Panc1 (cell line): ENCODE measurements around the gene NFATC2. TPM values are rescaled to one million over a fixed set of nuclear protein-coding genes. Genes with fewer than 3 reads are reported as not detected.

Experiments
- ATAC-seq: fragments of 200-7000 bp; cut with Tn5 transposase; 2 replicates; pipeline ENCODE4 v1.9.1; 2020; ENCODE audit warnings: mild to moderate bottlenecking, moderate library complexity
- BruUV-seq: library from RNA; stranded (reverse); fragments of 400-500 nt; replicated peaks from 2 replicates; lab custom pipeline; 2021; lab: Mats Ljungman, UMichigan
- CTCF ChIA-PET: fragments of 300-600 bp; sonication (Branson Sonifier 250); formaldehyde crosslinking; loops from one replicate; lab custom pipeline; 2022; ENCODE audit warnings: antibody characterized with exemption; lab: Charles Lee
- POLR2A ChIA-PET: fragments of 300-600 bp; sonication (Branson Sonifier 250); formaldehyde crosslinking; loops from one replicate; lab custom pipeline; 2022; ENCODE audit warnings: antibody characterized with exemption; lab: Charles Lee
- DNase-seq: peaks from one replicate; pipeline ENCODE4 v3.0.0-alpha.2; 2010; ENCODE audit warnings: low read depth, low spot score
- H3K27ac ChIP-seq: 2 replicates; pipeline ENCODE4 v1.5.1; 2011; ENCODE audit warnings: mild to moderate bottlenecking, low read length, inconsistent platforms
- H3K27me3 ChIP-seq: fragments of 200-500 bp; sonication (Bioruptor generic); 2 replicates; pipeline ENCODE4 v1.6.0; 2014; ENCODE audit warnings: low read length, inconsistent platforms; ENCODE audit not compliant: control insufficient read depth, insufficient read depth
- H3K36me3 ChIP-seq: fragments of 200-500 bp; sonication (Bioruptor generic); 2 replicates; pipeline ENCODE4 v1.5.1; 2014; ENCODE audit warnings: inconsistent platforms, mild to moderate bottlenecking, low read length, moderate library complexity; ENCODE audit not compliant: control insufficient read depth, insufficient read depth
- H3K4me1 ChIP-seq: 2 replicates; pipeline ENCODE4 v1.5.1; 2011; ENCODE audit warnings: inconsistent platforms, mild to moderate bottlenecking, low read length, moderate library complexity; ENCODE audit not compliant: control insufficient read depth, insufficient read depth
- H3K4me3 ChIP-seq, 2 experiments: 2 replicates each; pipeline ENCODE4 v1.5.1; 2011 to 2012; ENCODE audit warnings: low read depth in 2 of 2, low read length in 2 of 2, mild to moderate bottlenecking in 2 of 2, inconsistent platforms in 1 of 2, moderate library complexity in 1 of 2
- H3K9me3 ChIP-seq: fragments of 200-500 bp; sonication (Bioruptor generic); 2 replicates; pipeline ENCODE4 v1.5.1; 2014; ENCODE audit warnings: low read depth, mild to moderate bottlenecking, inconsistent platforms, low read length, moderate library complexity; ENCODE audit not compliant: control insufficient read depth, insufficient read depth
- CTCF ChIP-seq: fragments of 450-650 bp; IDR thresholded peaks from 2 replicates; pipeline ENCODE4 v1.5.1; 2017; ENCODE audit warnings: mild to moderate bottlenecking
- POLR2AphosphoS5 ChIP-seq: IDR thresholded peaks from 2 replicates; pipeline ENCODE4 v1.6.1; 2012; ENCODE audit warnings: mild to moderate bottlenecking, low read depth, low read length, moderate library complexity
- REST ChIP-seq, 2 experiments: IDR thresholded peaks; 2 replicates each; pipeline ENCODE4 v1.6.1; 2011 to 2012; ENCODE audit warnings: low read depth in 2 of 2, control low read depth in 1 of 2, low read length in 1 of 2, mild to moderate bottlenecking in 1 of 2, moderate library complexity in 1 of 2; ENCODE audit not compliant: insufficient read depth in 1 of 2
- SIN3A ChIP-seq: IDR thresholded peaks from 2 replicates; pipeline ENCODE4 v1.6.1; 2012; ENCODE audit warnings: low read depth, mild to moderate bottlenecking, low read length, moderate library complexity, borderline replicate concordance; ENCODE audit not compliant: insufficient read depth
- TCF7L2 ChIP-seq: IDR thresholded peaks from 2 replicates; pipeline ENCODE4 v1.6.1; 2011; ENCODE audit warnings: mild to moderate bottlenecking, low read depth, low read length, inconsistent platforms
- in situ Hi-C: cut with HindIII; loops from 2 replicates; pipeline ENCODE4 v1.10.0; 2016; ENCODE audit warnings: low sequenced_read_pairs, low pct_unique_long_range_greater_than_20kb
- intact Hi-C: fragments of 100-400 bp; cut with micrococcal nuclease; formaldehyde crosslinking; loops from one replicate; pipeline ENCODE4 v1.10.0; 2022; ENCODE audit not compliant: unreplicated experiment
- total RNA-seq: library from RNA; stranded (reverse); gene quantifications from one replicate; pipeline ENCODE4 v1.2.1, GENCODE V29; 2021; ENCODE audit not compliant: unreplicated experiment

The NFATC2 gene
- total RNA-seq, 1 experiment from 2014 or later: 10.6 TPM

- ATAC-seq (no peak), DNase-seq (no peak)
- in situ Hi-C loops (no loop called here), intact Hi-C loops (no loop called here)
- no peak overlapping the region for H3K4me3 ChIP-seq
- H3K4me1 ChIP-seq: no peaks in the 10 kb centered on the region
- BruUV-seq: no TSS peak
- TF ChIP-seq TCF7L2: no peak
- TF ChIP-seq REST (IDR thresholded peaks at IDR 0.05; ENCODE audit: insufficient read depth in 1 of 2, low read depth in 2 of 2, low read length in 1 of 2): no peak
- TF ChIP-seq SIN3A: no peak
- POLR2A ChIA-PET: interaction anchor here (0.6 kb wide), 1 partner anchor 72 kb away, joined by 4 read pairs; no protein-coding TSS in a partner anchor
- CTCF ChIA-PET: no interaction called here
- no peaks in the 10 kb centered on the region for H3K36me3 ChIP-seq
- no peak overlapping the region for H3K27ac ChIP-seq
- no peaks in the 10 kb centered on the region for H3K27me3 ChIP-seq
- no peaks in the 10 kb centered on the region for H3K9me3 ChIP-seq
Measured at GRCh38 chr20:51401496-51401895, 141.0 kb downstream of the NFATC2 start.

- BruUV-seq: no TSS peak
- H3K4me3 ChIP-seq: no peak overlapping the region
- in situ Hi-C loops (no loop called here), intact Hi-C loops (no loop called here)
- TF ChIP-seq CTCF (no peak), SIN3A (no peak), TCF7L2 (no peak), POLR2AphosphoS5 (no peak)
- ChIA-PET POLR2A (no interaction called here), CTCF (no interaction called here)
- H3K27me3 ChIP-seq: no peaks in the 10 kb centered on the region
- ATAC-seq: no peak
- H3K4me1 ChIP-seq: no peaks in the 10 kb centered on the region
- no peak for DNase-seq
- H3K9me3 ChIP-seq: no peaks in the 10 kb centered on the region
- H3K27ac ChIP-seq: no peak overlapping the region
- H3K36me3 ChIP-seq: no peaks in the 10 kb centered on the region
Measured at GRCh38 chr20:51400051-51400926, 142.2 kb downstream of the NFATC2 start.
